Kidney (tissue), 14 donors: ENCODE results near the gene ERVK3-1. TPM values are rescaled to one million over a fixed set of nuclear protein-coding genes. Genes with fewer than 3 reads are reported as not detected.
"Not testable (repeated sequence)": the region's sequence is repeated elsewhere in the genome, so short reads cannot be mapped to it uniquely, and the experiment has no call there.

Source experiments
- DNase-seq, 5 donors: peaks; one replicate each; pipeline ENCODE4 v3.0.0-alpha.2; 2013 to 2020
- FAIRE-seq: peaks from 2 replicates; lab custom pipeline; 2012; peaks lifted over from hg19 to GRCh38; lab: Jason Lieb, UNC
- H3K27ac ChIP-seq, 2 donors: one replicate each; pipeline ENCODE4 v1.7.0; 2013; ENCODE audit warnings: low read depth in 2 of 2, low read length in 2 of 2, inconsistent platforms in 1 of 2
- H3K27me3 ChIP-seq: one replicate; pipeline ENCODE4 v1.7.1; 2013; ENCODE audit warnings: low read length, inconsistent platforms; ENCODE audit not compliant: control insufficient read depth, insufficient read depth
- H3K36me3 ChIP-seq, 3 donors: one replicate each; pipeline versions ENCODE4 v1.7.0 to v1.7.1; 2013; ENCODE audit warnings: low read length in 3 of 3, control low read depth in 1 of 3, inconsistent platforms in 1 of 3; ENCODE audit not compliant: insufficient read depth in 3 of 3, control insufficient read depth in 2 of 3
- H3K4me1 ChIP-seq, 3 donors: one replicate each; pipeline versions ENCODE4 v1.7.0 to v1.7.1; 2013; ENCODE audit warnings: low read length in 3 of 3, inconsistent platforms in 1 of 3, low read depth in 1 of 3; ENCODE audit not compliant: control insufficient read depth in 2 of 3, insufficient read depth in 2 of 3
- H3K4me3 ChIP-seq, 3 donors: one replicate each; pipeline versions ENCODE4 v1.7.0 to v1.8.1; 2013; ENCODE audit warnings: low read length in 3 of 3, control low read depth in 1 of 3, inconsistent platforms in 1 of 3
- H3K9ac ChIP-seq, 3 donors: one replicate each; pipeline versions ENCODE4 v1.7.0 to v1.7.1; 2013; ENCODE audit warnings: low read length in 3 of 3, control low read depth in 1 of 3, inconsistent platforms in 1 of 3
- H3K9me3 ChIP-seq, 3 donors: one replicate each; pipeline versions ENCODE4 v1.7.0 to v1.7.1; 2013; ENCODE audit warnings: low read length in 3 of 3, control low read depth in 1 of 3, inconsistent platforms in 1 of 3; ENCODE audit not compliant: control insufficient read depth in 2 of 3, insufficient read depth in 1 of 3
- intact Hi-C: fragments of 100-400 bp; cut with DNase I; formaldehyde crosslinking; loops from one replicate; pipeline ENCODE4 v1.11.1; 2022
- polyA plus RNA-seq: library from polyadenylated mRNA; stranded (reverse); fragments of 350-450 nt; fragmentation: Illumina TruSeq; extraction: RNeasy Lipid Tissue Mini Kit (QIAGEN cat#74804); gene quantifications from one replicate; pipeline ENCODE4 v1.2.3, GENCODE V29; 2014; ENCODE audit warnings: low read depth, low replicate concordance; ENCODE audit not compliant: insufficient read depth
- total RNA-seq: library from RNA; stranded (reverse); fragmentation: NEBNext Ultra II Directional; extraction: Animal tissue kit (Norgen Biotek cat#: 25700); gene quantifications from one replicate; pipeline ENCODE4 v1.2.1, GENCODE V29; 2021
- TF ChIP-seq, protein P1 (sequence below): IDR thresholded peaks from 3 replicates; pipeline ENCODE4 v1.5.1; 2012; ENCODE audit warnings: mild to moderate bottlenecking, moderate library complexity, borderline replicate concordance; ENCODE audit not compliant: insufficient read depth; ENCODE audit errors: extremely low read depth
- donor health status: control.
- donor health status: control.
- donor health status: control.
- donor health status: control.
- donor health status: control.
- donor health status: DM: yes; HTN: yes; CAD: no.
- donor health status: Normal renal cell carcinoma (clear cell type).

ERVK3-1 gene
- total and polyA plus RNA-seq, 2 donors from 2014 or later = 35.4 to 41.6 TPM

DNA sequence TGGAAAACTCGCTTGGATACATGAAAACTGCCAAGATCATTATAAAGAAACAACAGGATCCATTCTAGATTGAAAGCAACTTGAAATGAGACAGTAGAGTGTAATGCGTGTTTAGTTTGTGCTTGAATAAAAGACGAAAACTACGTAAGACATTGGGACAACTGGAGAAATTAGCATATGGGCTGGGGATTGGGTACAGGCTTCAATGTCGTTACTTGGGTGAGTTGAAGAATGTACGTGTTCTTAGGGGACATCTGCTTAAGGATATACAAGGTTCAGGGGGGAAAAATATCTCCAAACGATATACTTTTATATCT is 471 bp upstream of the ERVK3-1 start:
- peak overlapping the region; percentile 44 to 88 (median 70) for H3K9ac ChIP-seq
- H3K36me3 ChIP-seq = peaks cover 6 to 11% (median 7%) of the 10 kb centered on the region in 3 donors
- peak overlapping the region; percentile 48 to 97 for H3K27ac ChIP-seq
- TF ChIP-seq, protein P1, sequence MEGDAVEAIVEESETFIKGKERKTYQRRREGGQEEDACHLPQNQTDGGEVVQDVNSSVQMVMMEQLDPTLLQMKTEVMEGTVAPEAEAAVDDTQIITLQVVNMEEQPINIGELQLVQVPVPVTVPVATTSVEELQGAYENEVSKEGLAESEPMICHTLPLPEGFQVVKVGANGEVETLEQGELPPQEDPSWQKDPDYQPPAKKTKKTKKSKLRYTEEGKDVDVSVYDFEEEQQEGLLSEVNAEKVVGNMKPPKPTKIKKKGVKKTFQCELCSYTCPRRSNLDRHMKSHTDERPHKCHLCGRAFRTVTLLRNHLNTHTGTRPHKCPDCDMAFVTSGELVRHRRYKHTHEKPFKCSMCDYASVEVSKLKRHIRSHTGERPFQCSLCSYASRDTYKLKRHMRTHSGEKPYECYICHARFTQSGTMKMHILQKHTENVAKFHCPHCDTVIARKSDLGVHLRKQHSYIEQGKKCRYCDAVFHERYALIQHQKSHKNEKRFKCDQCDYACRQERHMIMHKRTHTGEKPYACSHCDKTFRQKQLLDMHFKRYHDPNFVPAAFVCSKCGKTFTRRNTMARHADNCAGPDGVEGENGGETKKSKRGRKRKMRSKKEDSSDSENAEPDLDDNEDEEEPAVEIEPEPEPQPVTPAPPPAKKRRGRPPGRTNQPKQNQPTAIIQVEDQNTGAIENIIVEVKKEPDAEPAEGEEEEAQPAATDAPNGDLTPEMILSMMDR = no peak
- DNase-seq = no peak
- no peaks in the 10 kb centered on the region for H3K27me3 ChIP-seq
- no peak for FAIRE-seq
- H3K4me1 ChIP-seq = peaks cover 0 to 10% (median 0%) of the 10 kb centered on the region in 3 donors
- intact Hi-C loops = no loop called here
- no peaks in the 10 kb centered on the region for H3K9me3 ChIP-seq
- peak overlapping the region; percentile 80 to 97 (median 94) for H3K4me3 ChIP-seq

DNA sequence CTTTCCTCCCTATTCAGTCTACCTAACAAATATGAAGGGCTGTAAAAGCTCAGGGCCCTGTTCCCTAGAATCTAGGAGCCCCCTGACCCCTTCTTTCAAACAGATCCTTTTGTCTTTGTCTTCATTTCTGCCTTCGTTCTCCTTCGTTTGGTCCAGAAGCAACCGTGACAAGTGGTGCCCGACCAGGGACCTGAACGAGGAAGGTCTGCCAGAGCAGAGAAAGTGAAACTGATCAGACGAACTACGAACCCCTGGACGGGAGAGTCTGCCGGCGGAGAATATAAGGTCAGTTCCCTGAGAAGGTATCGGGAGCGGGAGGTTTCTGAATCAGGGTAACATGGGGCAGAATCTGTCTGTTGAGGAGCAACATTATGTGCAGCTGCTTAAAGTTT is 751 bp downstream of the ERVK3-1 start:
- FAIRE-seq = no peak
- peak in 1 of 5 donors; percentile 14 for DNase-seq
- H3K9me3 ChIP-seq = no peaks in the 10 kb centered on the region
- H3K36me3 ChIP-seq = peaks cover 2 to 8% (median 3%) of the 10 kb centered on the region in 3 donors
- peak overlapping the region in 1 of 2 donors; percentile 88 for H3K27ac ChIP-seq
- peak overlapping the region; percentile 70 to 88 (median 87) for H3K9ac ChIP-seq
- peaks cover 0 to 10% (median 0%) of the 10 kb centered on the region in 3 donors for H3K4me1 ChIP-seq
- TF ChIP-seq, protein P1 = no peak
- intact Hi-C loops = no loop called here
- H3K27me3 ChIP-seq = no peaks in the 10 kb centered on the region
- H3K4me3 ChIP-seq = peak overlapping the region; percentile 80 to 97 (median 94)

DNA sequence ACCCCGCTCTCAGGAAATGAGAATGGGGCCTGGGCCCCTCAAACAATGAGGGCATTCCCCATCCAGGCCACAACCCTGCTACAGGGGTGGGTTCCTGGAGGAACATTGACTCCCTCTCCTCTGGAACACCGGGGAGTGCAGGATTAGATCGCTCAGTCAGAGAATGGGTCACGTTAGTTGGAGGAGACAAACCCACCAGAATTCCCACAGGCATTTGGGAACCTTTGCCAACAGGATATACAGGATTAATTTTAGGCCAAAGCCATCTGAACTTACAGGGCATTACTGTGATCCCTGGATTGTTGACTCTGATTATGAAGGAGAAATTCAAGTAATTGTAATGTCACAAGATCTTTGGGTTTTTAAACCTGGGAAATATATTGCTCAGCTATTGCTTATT is 2.6 kb downstream of the ERVK3-1 start:
- no peak for FAIRE-seq
- intact Hi-C loops = no loop called here
- Histone ChIP-seq H3K9me3 (no peaks in the 10 kb centered on the region), H3K4me3 (no peak overlapping the region), H3K36me3 (peaks cover 5 to 17% (median 10%) of the 10 kb centered on the region in 3 donors), H3K27me3 (no peaks in the 10 kb centered on the region), H3K4me1 (peaks cover 0 to 10% (median 0%) of the 10 kb centered on the region in 3 donors), H3K27ac (no peak overlapping the region), H3K9ac (no peak overlapping the region)
- TF ChIP-seq, protein P1 = no peak
- DNase-seq = no peak

DNA sequence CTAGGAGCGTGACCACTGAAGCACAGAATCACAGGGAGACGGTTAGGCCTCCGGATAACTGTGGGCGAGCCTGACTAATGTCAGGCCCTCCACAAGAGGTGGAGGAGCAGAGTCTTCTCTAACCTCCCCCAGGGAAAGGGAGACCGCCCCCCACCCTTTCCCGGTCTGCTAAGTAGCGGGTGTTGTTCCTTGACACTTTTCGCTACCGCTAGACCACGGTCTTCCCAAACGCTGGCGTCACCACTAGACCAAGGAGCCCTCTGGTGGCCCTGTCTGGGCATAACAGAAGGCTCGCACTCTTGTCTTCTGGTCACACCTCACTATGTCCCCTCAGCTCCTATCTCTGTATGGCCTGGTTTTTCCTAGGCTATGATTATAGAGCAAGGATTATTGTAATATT is 5.5 kb downstream of the ERVK3-1 start:
- intact Hi-C loops, FAIRE-seq, H3K9me3 ChIP-seq, H3K4me1 ChIP-seq, H3K9ac ChIP-seq, H3K4me3 ChIP-seq, H3K27me3 ChIP-seq, H3K27ac ChIP-seq: not testable (repeated sequence)
- TF ChIP-seq, protein P1 = peak; percentile 27
- H3K36me3 ChIP-seq = peaks cover 15 to 32% (median 27%) of the 10 kb centered on the region in 3 donors
- DNase-seq = peak in 4 of 5 donors; percentile 18 to 52 (median 34)
